Kidney (tissue), 14 donors: Measurements from ENCODE around the gene SRP14. TPM values are rescaled to one million over a fixed set of nuclear protein-coding genes. Genes with fewer than 3 reads are reported as not detected.

ENCODE experiments used
- DNase-seq, 5 donors: peaks; one replicate each; pipeline ENCODE4 v3.0.0-alpha.2; 2013 to 2020
- FAIRE-seq: peaks from 2 replicates; lab custom pipeline; 2012; peaks lifted over from hg19 to GRCh38; lab: Jason Lieb, UNC
- H3K27ac ChIP-seq, 2 donors: one replicate each; pipeline ENCODE4 v1.7.0; 2013; ENCODE audit warnings: low read depth in 2 of 2, low read length in 2 of 2, inconsistent platforms in 1 of 2
- H3K27me3 ChIP-seq: one replicate; pipeline ENCODE4 v1.7.1; 2013; ENCODE audit warnings: low read length, inconsistent platforms; ENCODE audit not compliant: control insufficient read depth, insufficient read depth
- H3K36me3 ChIP-seq, 3 donors: one replicate each; pipeline versions ENCODE4 v1.7.0 to v1.7.1; 2013; ENCODE audit warnings: low read length in 3 of 3, control low read depth in 1 of 3, inconsistent platforms in 1 of 3; ENCODE audit not compliant: insufficient read depth in 3 of 3, control insufficient read depth in 2 of 3
- H3K4me1 ChIP-seq, 3 donors: one replicate each; pipeline versions ENCODE4 v1.7.0 to v1.7.1; 2013; ENCODE audit warnings: low read length in 3 of 3, inconsistent platforms in 1 of 3, low read depth in 1 of 3; ENCODE audit not compliant: control insufficient read depth in 2 of 3, insufficient read depth in 2 of 3
- H3K4me3 ChIP-seq, 3 donors: one replicate each; pipeline versions ENCODE4 v1.7.0 to v1.8.1; 2013; ENCODE audit warnings: low read length in 3 of 3, control low read depth in 1 of 3, inconsistent platforms in 1 of 3
- H3K9ac ChIP-seq, 3 donors: one replicate each; pipeline versions ENCODE4 v1.7.0 to v1.7.1; 2013; ENCODE audit warnings: low read length in 3 of 3, control low read depth in 1 of 3, inconsistent platforms in 1 of 3
- H3K9me3 ChIP-seq, 3 donors: one replicate each; pipeline versions ENCODE4 v1.7.0 to v1.7.1; 2013; ENCODE audit warnings: low read length in 3 of 3, control low read depth in 1 of 3, inconsistent platforms in 1 of 3; ENCODE audit not compliant: control insufficient read depth in 2 of 3, insufficient read depth in 1 of 3
- CTCF ChIP-seq: IDR thresholded peaks from 3 replicates; pipeline ENCODE4 v1.5.1; 2012; ENCODE audit warnings: mild to moderate bottlenecking, moderate library complexity, borderline replicate concordance; ENCODE audit not compliant: insufficient read depth; ENCODE audit errors: extremely low read depth
- intact Hi-C: fragments of 100-400 bp; cut with DNase I; formaldehyde crosslinking; loops from one replicate; pipeline ENCODE4 v1.11.1; 2022
- polyA plus RNA-seq: library from polyadenylated mRNA; stranded (reverse); fragments of 350-450 nt; fragmentation: Illumina TruSeq; extraction: RNeasy Lipid Tissue Mini Kit (QIAGEN cat#74804); gene quantifications from one replicate; pipeline ENCODE4 v1.2.3, GENCODE V29; 2014; ENCODE audit warnings: low read depth, low replicate concordance; ENCODE audit not compliant: insufficient read depth
- total RNA-seq: library from RNA; stranded (reverse); fragmentation: NEBNext Ultra II Directional; extraction: Animal tissue kit (Norgen Biotek cat#: 25700); gene quantifications from one replicate; pipeline ENCODE4 v1.2.1, GENCODE V29; 2021
- donor health status: control.
- donor health status: control.
- donor health status: control.
- donor health status: control.
- donor health status: control.
- donor health status: DM: yes; HTN: yes; CAD: no.
- donor health status: Normal renal cell carcinoma (clear cell type).

Gene SRP14
- total and polyA plus RNA-seq, 2 donors from 2014 or later = 190 to 867 TPM

DNA sequence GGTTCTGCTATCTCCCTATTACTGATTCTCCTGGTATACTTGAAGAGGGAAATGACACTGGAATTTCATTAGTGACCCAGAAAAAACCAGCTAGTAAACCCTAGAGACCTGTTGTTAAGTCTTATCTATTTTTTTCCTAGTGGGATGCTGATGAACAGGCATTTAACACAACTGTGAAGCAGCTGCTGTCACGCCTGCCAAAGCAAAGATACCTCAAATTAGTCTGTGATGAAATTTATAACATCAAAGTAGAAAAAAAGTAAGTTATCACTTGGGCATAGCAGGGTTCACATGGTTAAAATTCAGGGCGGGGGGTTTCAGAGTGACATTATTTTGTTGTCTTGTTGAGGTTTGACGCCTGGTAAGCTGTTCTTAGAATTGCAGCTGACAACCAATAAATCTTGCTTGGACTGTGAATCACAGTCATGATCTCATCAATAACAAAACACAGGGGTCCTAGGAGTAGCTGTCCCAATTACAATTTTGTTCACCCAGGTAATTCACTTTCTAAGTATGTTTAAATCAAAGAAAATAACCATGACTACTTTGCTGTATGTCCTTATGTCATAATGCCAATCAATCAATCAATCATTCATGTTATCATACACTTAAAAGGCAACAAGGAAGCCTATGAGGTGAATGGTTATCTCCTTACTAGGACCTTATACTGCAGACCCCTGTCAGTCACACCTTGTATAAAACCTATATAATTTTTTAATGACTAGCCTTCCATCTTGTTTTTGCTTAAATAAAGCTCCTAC, 4.6 kb downstream of the SRP14 start:
- no peaks in the 10 kb centered on the region for H3K27me3 ChIP-seq
- no peak overlapping the region for H3K9ac ChIP-seq
- H3K4me1 ChIP-seq = peaks cover 3 to 8% (median 3%) of the 10 kb centered on the region in 3 donors
- H3K9me3 ChIP-seq = no peaks in the 10 kb centered on the region
- TF ChIP-seq CTCF = no peak
- FAIRE-seq = no peak
- peaks cover 7 to 36% (median 25%) of the 10 kb centered on the region in 3 donors for H3K36me3 ChIP-seq
- no peak for DNase-seq
- no peak overlapping the region for H3K4me3 ChIP-seq
- no peak overlapping the region for H3K27ac ChIP-seq
- intact Hi-C loops = no loop called here

GRCh38 chr15:40032125-40032839, 6.7 kb downstream of the SRP14 start:
- H3K36me3 ChIP-seq = peaks cover 6 to 46% (median 25%) of the 10 kb centered on the region in 3 donors
- H3K27me3 ChIP-seq = no peaks in the 10 kb centered on the region
- DNase-seq = no peak
- TF ChIP-seq CTCF = no peak
- no peaks in the 10 kb centered on the region for H3K9me3 ChIP-seq
- H3K9ac ChIP-seq = no peak overlapping the region
- FAIRE-seq = no peak
- no peaks in the 10 kb centered on the region for H3K4me1 ChIP-seq
- no peak overlapping the region for H3K4me3 ChIP-seq
- H3K27ac ChIP-seq = no peak overlapping the region
- intact Hi-C loops = no loop called here

DNA sequence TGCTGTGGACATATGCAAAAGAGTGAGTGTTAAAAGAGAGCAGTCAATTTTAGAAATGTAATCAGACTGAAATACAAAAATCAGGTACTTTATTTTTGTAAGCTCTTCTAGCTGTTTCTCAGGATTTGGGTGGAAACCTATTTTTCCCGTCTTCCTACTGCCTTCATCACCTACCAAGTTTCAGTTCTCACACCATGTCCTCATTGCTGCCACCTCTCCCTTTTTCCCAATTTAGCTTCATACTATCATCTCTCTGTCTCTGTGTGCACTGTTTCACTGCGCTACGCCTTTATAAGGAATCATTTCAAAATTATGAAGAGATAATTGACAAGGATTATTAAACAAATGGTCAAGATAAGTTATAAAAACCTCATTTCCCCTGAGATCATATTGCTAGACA, 7.7 kb downstream of the SRP14 start:
- DNase-seq (no peak), FAIRE-seq (no peak)
- peaks cover 5 to 39% (median 23%) of the 10 kb centered on the region in 3 donors for H3K36me3 ChIP-seq
- no peaks in the 10 kb centered on the region for H3K4me1 ChIP-seq
- H3K27ac ChIP-seq = no peak overlapping the region
- TF ChIP-seq CTCF = no peak
- H3K9me3 ChIP-seq = no peaks in the 10 kb centered on the region
- H3K9ac ChIP-seq = no peak overlapping the region
- H3K4me3 ChIP-seq = no peak overlapping the region
- intact Hi-C loops = no loop called here
- H3K27me3 ChIP-seq = no peaks in the 10 kb centered on the region
